Measurements from ENCODE around the gene FAM149B1. TPM values are rescaled to one million over a fixed set of nuclear protein-coding genes. Genes with fewer than 3 reads are reported as not detected.

The FAM149B1 gene
- total and polyA plus RNA-seq, 10 of the 15 experiments (the other 5 are each of a cell fraction or from before 2014, with no cell fraction given): 6.6 to 20.9 (median 11.2) TPM

GRCh38 chr10:73166972-73167371 is 947 bp upstream of the FAM149B1 start (continued):
- TF ChIP-seq RB1 (IDR thresholded peaks at IDR 0.05; ENCODE audit: borderline replicate concordance): no peak
- TF ChIP-seq MTA2 (IDR thresholded peaks at IDR 0.05; ENCODE audit: low read depth): no peak
- no peak for TF ChIP-seq RFX5 (IDR thresholded peaks at IDR 0.05; ENCODE audit: low read depth, low read length)
- TF ChIP-seq SIN3A (IDR thresholded peaks at IDR 0.05; ENCODE audit: low read depth, low read length): no peak
- TF ChIP-seq ZBTB33 (IDR thresholded peaks at IDR 0.05): no peak
- TF ChIP-seq SPI1 (IDR thresholded peaks at IDR 0.05; ENCODE audit: borderline replicate concordance, insufficient read depth, low read depth, low read length): no peak
- no peak for TF ChIP-seq ZBTB11 (CRISPR knock-in tag; IDR thresholded peaks at IDR 0.05)
